B cell (primary cell): ENCODE results near the gene SPTA1. TPM values are rescaled to one million over a fixed set of nuclear protein-coding genes. Genes with fewer than 3 reads are reported as not detected.

Experiments used
- ATAC-seq: fragments of 200-7000 bp; cut with Tn5 transposase; one replicate; pipeline ENCODE4 v1.10.0; 2021; ENCODE audit warnings: low read depth, mild to moderate bottlenecking, moderate number of reproducible peaks, moderate library complexity
- CTCF ChIA-PET: fragments of 350-600 bp; sonication (Branson Sonifier 250); formaldehyde crosslinking; loops from one replicate; lab custom pipeline; 2021; ENCODE audit warnings: antibody characterized with exemption, inconsistent platforms; lab: Charles Lee
- POLR2A ChIA-PET: fragments of 350-600 bp; sonication (Branson Sonifier 250); formaldehyde crosslinking; loops from one replicate; lab custom pipeline; 2021; ENCODE audit warnings: antibody characterized with exemption; lab: Charles Lee
- DNase-seq: peaks from one replicate; pipeline ENCODE4 v3.0.0; 2013
- H2AFZ ChIP-seq: 2 replicates; pipeline ENCODE4 v1.6.1; 2012; ENCODE audit warnings: mild to moderate bottlenecking, low read depth, low read length; ENCODE audit not compliant: insufficient read depth, poor library complexity, severe bottlenecking
- H3K27ac ChIP-seq, 2 donors: 1 replicate in 1 of 2; 2 replicates in 1 of 2; pipeline ENCODE4 v1.5.1; 2012 to 2013; ENCODE audit warnings: low read length in 2 of 2, mild to moderate bottlenecking in 2 of 2, moderate library complexity in 1 of 2
- H3K27me3 ChIP-seq, 4 experiments: fragments of 200-600 bp in 1 of 4; sonication (generic) in 1 of 4; replicated peaks in 1 of 4; 1 replicate in 2 of 4; 2 replicates in 2 of 4; pipeline versions ENCODE4 v1.6.1 to v1.7.0; 2013 to 2016; ENCODE audit warnings: low read length in 3 of 4, mild to moderate bottlenecking in 2 of 4, mixed read lengths in 1 of 4, moderate library complexity in 1 of 4; ENCODE audit not compliant: insufficient read depth in 4 of 4, control insufficient read depth in 3 of 4; ENCODE audit errors: control extremely low read depth in 1 of 4
- H3K36me3 ChIP-seq, 2 experiments: replicated peaks in 1 of 2; 1 replicate in 1 of 2; 2 replicates in 1 of 2; pipeline versions ENCODE4 v1.6.1 to v1.7.1; 2013; ENCODE audit warnings: low read length in 1 of 2; ENCODE audit not compliant: insufficient read depth in 2 of 2, control insufficient read depth in 1 of 2; ENCODE audit errors: control extremely low read depth in 1 of 2, extremely low read depth in 1 of 2
- H3K4me1 ChIP-seq, 2 donors: fragments of 200-600 bp in 1 of 2; sonication (generic) in 1 of 2; 1 replicate in 1 of 2; 2 replicates in 1 of 2; pipeline versions ENCODE4 v1.5.1 to v1.6.1; 2013 to 2017; ENCODE audit warnings: low read length in 2 of 2; ENCODE audit not compliant: control insufficient read depth in 2 of 2, insufficient read depth in 2 of 2
- H3K4me2 ChIP-seq: replicated peaks from 2 replicates; pipeline ENCODE3; 2012; ENCODE audit warnings: mild to moderate bottlenecking, low read depth, low read length; ENCODE audit not compliant: poor library complexity, severe bottlenecking
- H3K4me3 ChIP-seq, 5 experiments: fragments of 200-600 bp in 1 of 5; sonication (generic) in 1 of 5; 1 replicate in 3 of 5; 2 replicates in 2 of 5; pipeline versions ENCODE4 v1.5.1 to v1.7.0; 2011 to 2016; ENCODE audit warnings: low read length in 4 of 5, mild to moderate bottlenecking in 4 of 5, low read depth in 2 of 5, control low read depth in 1 of 5, moderate library complexity in 1 of 5; ENCODE audit not compliant: insufficient read depth in 1 of 5; ENCODE audit errors: control extremely low read depth in 1 of 5, extremely low read depth in 1 of 5
- H3K79me2 ChIP-seq: fragments of 200-600 bp; sonication (generic); one replicate; pipeline ENCODE4 v1.6.0; 2016; ENCODE audit warnings: low read length; ENCODE audit not compliant: control insufficient read depth, insufficient read depth
- H3K9ac ChIP-seq: fragments of 200-600 bp; sonication (generic); 2 replicates; pipeline ENCODE4 v1.6.1; 2017; ENCODE audit warnings: mild to moderate bottlenecking, low read length, moderate library complexity
- H3K9me3 ChIP-seq, 3 donors: one replicate each; pipeline versions ENCODE4 v1.6.1 to v1.7.1; 2013; ENCODE audit warnings: low read length in 2 of 3; ENCODE audit not compliant: control insufficient read depth in 2 of 3, insufficient read depth in 1 of 3; ENCODE audit errors: control extremely low read depth in 1 of 3
- H4K20me1 ChIP-seq: 2 replicates; pipeline ENCODE4 v1.6.0; 2012; ENCODE audit warnings: mild to moderate bottlenecking, low read length; ENCODE audit not compliant: insufficient read depth, control insufficient read depth, poor library complexity, severe bottlenecking
- H3K27ac Mint-ChIP-seq: one replicate; pipeline ENCODE4 v1.8.0; 2021; ENCODE audit warnings: mixed read lengths
- H3K27me3 Mint-ChIP-seq: one replicate; pipeline ENCODE4 v1.8.0; 2021; ENCODE audit warnings: mixed read lengths
- H3K4me1 Mint-ChIP-seq: one replicate; pipeline ENCODE4 v1.8.0; 2021; ENCODE audit warnings: mixed read lengths
- H3K4me3 Mint-ChIP-seq: one replicate; pipeline ENCODE4 v1.8.0; 2021; ENCODE audit warnings: mixed read lengths
- H3K9me3 Mint-ChIP-seq: one replicate; pipeline ENCODE4 v1.8.0; 2022; ENCODE audit warnings: mixed read lengths; ENCODE audit not compliant: insufficient read depth
- EZH2 ChIP-seq: IDR thresholded peaks from 2 replicates; pipeline ENCODE4 v1.6.1; 2012; ENCODE audit warnings: borderline replicate concordance, low read depth, mild to moderate bottlenecking, moderate library complexity, low read length; ENCODE audit not compliant: insufficient read depth, poor library complexity, severe bottlenecking
- WGBS: methylation state at CpG from one replicate; pipeline ENCODE4 v1.1.5; 2013; ENCODE audit warnings: missing lambda C conversion rate; ENCODE audit not compliant: insufficient coverage; 5-methylcytosine and 5-hydroxymethylcytosine counted together
- intact Hi-C: fragments of 100-400 bp; cut with micrococcal nuclease; formaldehyde crosslinking; loops from one replicate; pipeline ENCODE4 v1.10.0; 2022
- polyA plus RNA-seq: library from polyadenylated mRNA; depleted of rRNA; stranded (reverse); fragments of >200 nt; gene quantifications from 2 replicates; pipeline ENCODE4 v1.2.3, GENCODE V29; 2012
- total RNA-seq, 2 donors: library from RNA; stranded (reverse); fragments of 120-200 nt in 1 of 2; gene quantifications; 1 replicate in 1 of 2; 2 replicates in 1 of 2; pipeline versions ENCODE4 v1.2.3 to v1.2.4, GENCODE V29; 2013 to 2022
- TF ChIP-seq, protein P1 (sequence below): fragments of 200-600 bp; IDR thresholded peaks from one replicate; pipeline ENCODE4 v1.8.0; 2022; ENCODE audit warnings: antibody characterized with exemption, mild to moderate bottlenecking

The SPTA1 gene
- total and polyA plus RNA-seq, 2 donors (not counting 1 experiment from before 2014, with no cell fraction given): 0.21 TPM; not detected in 1

- no peak overlapping the region for H2AFZ ChIP-seq
These were observed 522 bp upstream of the SPTA1 start for GRCh38 chr1:158687037-158687436.

DNA sequence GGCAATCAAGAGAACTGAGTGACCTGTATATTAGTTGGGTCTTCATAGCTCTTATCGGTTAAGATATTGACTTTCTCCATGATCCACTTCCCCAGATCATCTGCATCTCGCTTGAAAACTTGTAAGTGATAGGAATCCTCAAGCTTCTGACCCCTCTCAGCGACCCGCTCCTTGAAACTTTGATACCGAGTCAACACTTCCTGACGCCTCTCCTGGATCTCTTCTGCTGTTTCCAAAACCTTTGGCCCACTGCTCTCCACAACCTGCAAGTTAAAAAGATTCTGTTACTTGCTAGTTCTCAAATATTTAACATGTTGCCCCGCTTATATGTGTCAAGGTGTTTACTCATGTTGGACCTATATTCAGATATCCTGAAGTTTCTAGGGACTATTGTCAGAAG, 1.4 kb downstream of the SPTA1 start:
- POLR2A ChIA-PET: no interaction called here
- no peaks in the 10 kb centered on the region for H4K20me1 ChIP-seq
- TF ChIP-seq, protein P1, sequence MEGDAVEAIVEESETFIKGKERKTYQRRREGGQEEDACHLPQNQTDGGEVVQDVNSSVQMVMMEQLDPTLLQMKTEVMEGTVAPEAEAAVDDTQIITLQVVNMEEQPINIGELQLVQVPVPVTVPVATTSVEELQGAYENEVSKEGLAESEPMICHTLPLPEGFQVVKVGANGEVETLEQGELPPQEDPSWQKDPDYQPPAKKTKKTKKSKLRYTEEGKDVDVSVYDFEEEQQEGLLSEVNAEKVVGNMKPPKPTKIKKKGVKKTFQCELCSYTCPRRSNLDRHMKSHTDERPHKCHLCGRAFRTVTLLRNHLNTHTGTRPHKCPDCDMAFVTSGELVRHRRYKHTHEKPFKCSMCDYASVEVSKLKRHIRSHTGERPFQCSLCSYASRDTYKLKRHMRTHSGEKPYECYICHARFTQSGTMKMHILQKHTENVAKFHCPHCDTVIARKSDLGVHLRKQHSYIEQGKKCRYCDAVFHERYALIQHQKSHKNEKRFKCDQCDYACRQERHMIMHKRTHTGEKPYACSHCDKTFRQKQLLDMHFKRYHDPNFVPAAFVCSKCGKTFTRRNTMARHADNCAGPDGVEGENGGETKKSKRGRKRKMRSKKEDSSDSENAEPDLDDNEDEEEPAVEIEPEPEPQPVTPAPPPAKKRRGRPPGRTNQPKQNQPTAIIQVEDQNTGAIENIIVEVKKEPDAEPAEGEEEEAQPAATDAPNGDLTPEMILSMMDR: no peak
- no peak for TF ChIP-seq EZH2
- H3K27me3 ChIP-seq: peaks cover 0 to 12% (median 1%) of the 10 kb centered on the region in 4 experiments
- no peaks in the 10 kb centered on the region for H3K4me1 ChIP-seq
- H3K27ac ChIP-seq: no peak overlapping the region
- H3K4me3 Mint-ChIP-seq: no peak overlapping the region
- no peak overlapping the region for H3K4me2 ChIP-seq
- peaks cover 0 to 3% (median 0%) of the 10 kb centered on the region in 3 donors for H3K9me3 ChIP-seq
- no peaks in the 10 kb centered on the region for H3K9me3 Mint-ChIP-seq
- ATAC-seq (no peak), DNase-seq (no peak)
- H3K79me2 ChIP-seq: no peaks in the 10 kb centered on the region
- H2AFZ ChIP-seq: no peak overlapping the region
- H3K4me1 Mint-ChIP-seq: no peaks in the 10 kb centered on the region
- no peak overlapping the region for H3K27ac Mint-ChIP-seq
- H3K27me3 Mint-ChIP-seq: peaks cover 33% of the 10 kb centered on the region
- 71% methylated on average over 4 of the region's 7 CpGs for WGBS
- no peaks in the 10 kb centered on the region for H3K36me3 ChIP-seq
- H3K4me3 ChIP-seq: no peak overlapping the region
- no peak overlapping the region for H3K9ac ChIP-seq
- CTCF ChIA-PET: no interaction called here
- intact Hi-C loops: no loop called here

More at GRCh38 chr1:158687037-158687436, 522 bp upstream of the SPTA1 start:
- intact Hi-C loops: no loop called here
- no peak overlapping the region for H3K9ac ChIP-seq
- H3K27me3 Mint-ChIP-seq: peaks cover 32% of the 10 kb centered on the region
- no peaks in the 10 kb centered on the region for H3K9me3 Mint-ChIP-seq
- H3K4me3 ChIP-seq: no peak overlapping the region
- no peaks in the 10 kb centered on the region for H3K4me1 ChIP-seq
- CTCF ChIA-PET: no interaction called here
- DNase-seq (no peak), ATAC-seq (no peak)
- no peak overlapping the region for H3K27ac Mint-ChIP-seq
- no peak overlapping the region for H3K4me3 Mint-ChIP-seq
- H4K20me1 ChIP-seq: no peaks in the 10 kb centered on the region
- peaks cover 0 to 12% (median 1%) of the 10 kb centered on the region in 4 experiments for H3K27me3 ChIP-seq
- H3K9me3 ChIP-seq: peaks cover 0 to 3% (median 0%) of the 10 kb centered on the region in 3 donors
- H3K79me2 ChIP-seq: no peaks in the 10 kb centered on the region
- H3K27ac ChIP-seq: no peak overlapping the region
- no peak for TF ChIP-seq EZH2
- TF ChIP-seq, protein P1: no peak
- no peaks in the 10 kb centered on the region for H3K4me1 Mint-ChIP-seq
- H3K36me3 ChIP-seq: no peaks in the 10 kb centered on the region
- no peak overlapping the region for H3K4me2 ChIP-seq
- POLR2A ChIA-PET: no interaction called here
